DND-41 (cell line): Measurements from ENCODE around the gene ACAD9.

Experiments
- EZH2 ChIP-seq: IDR thresholded peaks from 3 replicates; pipeline ENCODE4 v1.6.1; 2012; ENCODE audit warnings: borderline replicate concordance, low read depth, mild to moderate bottlenecking, moderate library complexity, low read length, inconsistent platforms; ENCODE audit not compliant: severe bottlenecking
- TF ChIP-seq, protein P1 (sequence below): IDR thresholded peaks from 2 replicates; pipeline ENCODE4 v1.5.1; 2012; ENCODE audit warnings: borderline replicate concordance, low read length, moderate library complexity, mild to moderate bottlenecking; ENCODE audit not compliant: poor library complexity, severe bottlenecking; ENCODE audit errors: extremely low read depth

DNA sequence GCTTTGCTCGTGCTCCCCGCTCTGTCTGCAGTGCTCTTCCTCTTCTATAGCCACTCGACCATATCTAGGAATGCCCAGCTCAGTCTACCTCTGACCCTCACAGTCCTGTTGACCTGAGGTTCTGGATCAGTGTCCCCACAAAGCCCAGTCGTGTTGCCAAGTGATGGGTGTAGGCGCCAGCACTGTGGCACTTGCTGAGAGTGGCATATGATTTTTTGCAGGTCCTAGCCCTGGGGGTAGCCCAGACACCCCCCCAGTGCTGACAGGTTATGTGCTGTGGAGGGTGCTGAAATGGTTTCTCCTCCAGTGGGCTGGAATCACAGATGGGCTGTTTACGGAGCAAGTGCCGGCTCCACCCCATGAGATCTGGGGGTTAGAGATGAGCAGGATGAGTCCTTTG is 32.5 kb downstream of the ACAD9 start:
- TF ChIP-seq, protein P1, sequence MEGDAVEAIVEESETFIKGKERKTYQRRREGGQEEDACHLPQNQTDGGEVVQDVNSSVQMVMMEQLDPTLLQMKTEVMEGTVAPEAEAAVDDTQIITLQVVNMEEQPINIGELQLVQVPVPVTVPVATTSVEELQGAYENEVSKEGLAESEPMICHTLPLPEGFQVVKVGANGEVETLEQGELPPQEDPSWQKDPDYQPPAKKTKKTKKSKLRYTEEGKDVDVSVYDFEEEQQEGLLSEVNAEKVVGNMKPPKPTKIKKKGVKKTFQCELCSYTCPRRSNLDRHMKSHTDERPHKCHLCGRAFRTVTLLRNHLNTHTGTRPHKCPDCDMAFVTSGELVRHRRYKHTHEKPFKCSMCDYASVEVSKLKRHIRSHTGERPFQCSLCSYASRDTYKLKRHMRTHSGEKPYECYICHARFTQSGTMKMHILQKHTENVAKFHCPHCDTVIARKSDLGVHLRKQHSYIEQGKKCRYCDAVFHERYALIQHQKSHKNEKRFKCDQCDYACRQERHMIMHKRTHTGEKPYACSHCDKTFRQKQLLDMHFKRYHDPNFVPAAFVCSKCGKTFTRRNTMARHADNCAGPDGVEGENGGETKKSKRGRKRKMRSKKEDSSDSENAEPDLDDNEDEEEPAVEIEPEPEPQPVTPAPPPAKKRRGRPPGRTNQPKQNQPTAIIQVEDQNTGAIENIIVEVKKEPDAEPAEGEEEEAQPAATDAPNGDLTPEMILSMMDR, result no peak
- no peak for TF ChIP-seq EZH2
